GM23248 (cell line): Measurements from ENCODE around the gene PAIP2. TPM values are rescaled to one million over a fixed set of nuclear protein-coding genes. Genes with fewer than 3 reads are reported as not detected.

Experiments used
- DNase-seq: peaks from one replicate; pipeline ENCODE4 v3.0.0-alpha.2; 2015
- H2AFZ ChIP-seq: fragments of 200-600 bp; sonication (generic); 2 replicates; pipeline ENCODE4 v1.6.1; 2016; ENCODE audit warnings: antibody characterized with exemption
- H3F3A ChIP-seq: fragments of 200-600 bp; sonication (generic); 2 replicates; pipeline ENCODE4 v1.6.1; 2016; ENCODE audit warnings: mild to moderate bottlenecking, antibody characterized with exemption, mixed run types; ENCODE audit not compliant: insufficient read depth
- H3K27ac ChIP-seq: fragments of 200-600 bp; sonication (generic); 2 replicates; pipeline ENCODE4 v1.5.1; 2016; ENCODE audit warnings: mild to moderate bottlenecking
- H3K27me3 ChIP-seq: fragments of 200-600 bp; sonication (generic); replicated peaks from 2 replicates; pipeline ENCODE4 v1.6.1; 2016; ENCODE audit warnings: mild to moderate bottlenecking; ENCODE audit not compliant: insufficient read depth
- H3K36me3 ChIP-seq: fragments of 200-600 bp; sonication (generic); 2 replicates; pipeline ENCODE4 v1.6.1; 2016; ENCODE audit warnings: low read depth, mild to moderate bottlenecking
- H3K4me1 ChIP-seq: fragments of 200-600 bp; sonication (generic); 2 replicates; pipeline ENCODE4 v1.6.1; 2016; ENCODE audit warnings: mild to moderate bottlenecking; ENCODE audit not compliant: insufficient read depth
- H3K4me2 ChIP-seq: fragments of 200-600 bp; sonication (generic); one replicate; pipeline ENCODE4 v1.6.1; 2016; ENCODE audit warnings: mild to moderate bottlenecking; ENCODE audit not compliant: unreplicated experiment
- H3K4me3 ChIP-seq: fragments of 200-600 bp; sonication (generic); 2 replicates; pipeline ENCODE4 v1.5.1; 2016; ENCODE audit warnings: mild to moderate bottlenecking
- H3K79me2 ChIP-seq: fragments of 200-600 bp; sonication (generic); 2 replicates; pipeline ENCODE4 v1.6.1; 2016; ENCODE audit warnings: mild to moderate bottlenecking; ENCODE audit not compliant: insufficient read depth
- H3K9ac ChIP-seq: fragments of 200-600 bp; sonication (generic); 2 replicates; pipeline ENCODE4 v1.6.1; 2016; ENCODE audit warnings: mild to moderate bottlenecking
- H3K9me2 ChIP-seq: fragments of 200-600 bp; sonication (generic); 2 replicates; pipeline ENCODE4 v1.6.1; 2016; ENCODE audit warnings: mixed run types, mild to moderate bottlenecking, moderate library complexity; ENCODE audit not compliant: insufficient read depth
- H3K9me3 ChIP-seq: fragments of 200-600 bp; sonication (generic); one replicate; pipeline ENCODE4 v1.6.1; 2017; ENCODE audit warnings: low read depth
- H4K20me1 ChIP-seq: fragments of 200-600 bp; sonication (generic); 2 replicates; pipeline ENCODE4 v1.6.0; 2016; ENCODE audit not compliant: insufficient read depth
- EZH2 ChIP-seq: fragments of 200-600 bp; sonication (generic); IDR thresholded peaks from 2 replicates; pipeline ENCODE4 v1.6.1; 2018; ENCODE audit warnings: antibody characterized with exemption, mild to moderate bottlenecking; ENCODE audit not compliant: insufficient read depth, poor library complexity, severe bottlenecking
- EZH2phosphoT487 ChIP-seq: fragments of 200-600 bp; sonication (generic); IDR thresholded peaks from 2 replicates; pipeline ENCODE4 v1.6.1; 2018; ENCODE audit warnings: antibody characterized with exemption, moderate library complexity, mild to moderate bottlenecking, low read depth; ENCODE audit not compliant: insufficient read depth
- WGBS, 2 experiments: methylation state at CpG; one replicate each; pipeline ENCODE4 v1.1.6; 2015 to 2017; ENCODE audit warnings: low lambda C conversion rate in 2 of 2, low coverage in 1 of 2; ENCODE audit errors: missing lambda C conversion rate in 2 of 2; 5-methylcytosine and 5-hydroxymethylcytosine counted together
- in situ Hi-C: fragments of 300-500 bp; cut with MboI; formaldehyde crosslinking; loops from 2 replicates; pipeline ENCODE4 v1.15.0; 2020
- polyA plus RNA-seq: library from polyadenylated mRNA; unstranded; fragments of >200 nt; fragmentation: Nextera tagmentation; extraction: Ambion mirVana; gene quantifications from 2 replicates; pipeline ENCODE4 v1.2.1, GENCODE V29; 2016
- total RNA-seq: library from RNA; depleted of rRNA; stranded (reverse); fragments of >200 nt; shearing (Covaris generic); gene quantifications from 2 replicates; pipeline ENCODE4 v1.2.3, GENCODE V29; 2014

Gene PAIP2
- total and polyA plus RNA-seq, 2 experiments from 2014 or later, result 62.8 to 112 TPM

DNA sequence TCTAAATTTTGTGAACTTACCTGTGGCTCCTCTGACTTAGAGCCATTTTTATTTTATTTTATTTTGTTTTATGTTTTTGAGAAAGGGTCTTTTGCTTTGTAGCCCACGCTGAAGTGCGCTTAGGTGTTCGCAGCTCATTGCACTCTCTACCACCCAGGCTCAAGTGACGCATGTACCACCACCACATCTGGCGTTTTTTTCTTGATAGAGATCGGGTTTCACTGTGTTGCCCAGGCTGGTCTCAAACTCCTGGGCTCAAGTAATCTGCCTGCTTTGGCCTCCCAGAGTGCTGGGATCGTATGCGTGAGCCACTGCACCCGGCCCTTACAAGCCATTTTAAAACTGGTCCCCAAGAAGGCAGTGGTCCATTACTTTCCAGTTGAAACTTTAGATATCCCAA lies 29.6 kb upstream of the PAIP2 start:
- H3K36me3 ChIP-seq, result peaks cover 13% of the 10 kb centered on the region
- in situ Hi-C loops, result no loop called here
- WGBS, 2 experiments, result 87 to 90% methylated on average over 9 of the region's 9 CpGs

DNA sequence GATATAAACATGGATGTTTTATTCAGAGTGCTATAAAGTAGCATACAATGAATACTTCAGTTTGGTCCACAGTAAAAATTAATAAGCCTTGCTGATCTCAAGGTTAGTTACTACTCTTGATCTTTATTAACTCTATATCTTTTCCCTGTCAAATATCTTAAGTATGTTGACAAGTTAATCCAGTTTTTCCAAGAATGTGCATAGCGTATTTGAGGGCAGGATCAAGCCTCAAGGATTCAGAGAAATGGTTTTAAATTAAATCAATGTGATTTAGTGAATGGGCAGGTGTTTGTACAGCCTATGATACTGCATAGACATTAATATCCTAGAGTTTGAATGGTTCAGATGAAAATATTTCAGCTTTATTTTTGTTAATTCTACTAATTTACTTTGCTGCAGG lies 27.4 kb upstream of the PAIP2 start:
- Histone ChIP-seq H3K9me3 (no peaks in the 10 kb centered on the region), H2AFZ (no peak overlapping the region), H4K20me1 (peaks cover 36% of the 10 kb centered on the region), H3K79me2 (peaks cover 100% of the 10 kb centered on the region), H3K27me3 (no peaks in the 10 kb centered on the region), H3K27ac (no peak overlapping the region), H3F3A (peaks cover 19% of the 10 kb centered on the region; the same call in 1 of the 2 replicates), H3K4me3 (no peak overlapping the region), H3K4me2 (no peak overlapping the region), H3K4me1 (peaks cover 12% of the 10 kb centered on the region), H3K36me3 (peaks cover 34% of the 10 kb centered on the region), H3K9me2 (no peaks in the 10 kb centered on the region), H3K9ac (no peak overlapping the region)
- no peak for TF ChIP-seq EZH2
- TF ChIP-seq EZH2phosphoT487, result no peak
- in situ Hi-C loops, result no loop called here
- 47 to 63% methylated on average over 1 of the region's 1 CpG for WGBS, 2 experiments
- no peak for DNase-seq

More for the DNA sequence above, 29.6 kb upstream of the PAIP2 start:
- Histone ChIP-seq H3K27ac (no peak overlapping the region), H3K9me2 (no peaks in the 10 kb centered on the region), H3K9me3 (no peaks in the 10 kb centered on the region), H3K4me3 (no peak overlapping the region), H3K4me2 (no peak overlapping the region), H3K9ac (no peak overlapping the region), H2AFZ (no peak overlapping the region), H3F3A (peaks cover 20% of the 10 kb centered on the region; the same call in 1 of the 2 replicates), H4K20me1 (peaks cover 56% of the 10 kb centered on the region), H3K4me1 (peaks cover 23% of the 10 kb centered on the region), H3K79me2 (peaks cover 100% of the 10 kb centered on the region), H3K27me3 (no peaks in the 10 kb centered on the region)
- TF ChIP-seq EZH2 (no peak), EZH2phosphoT487 (no peak)
- DNase-seq, result no peak

DNA sequence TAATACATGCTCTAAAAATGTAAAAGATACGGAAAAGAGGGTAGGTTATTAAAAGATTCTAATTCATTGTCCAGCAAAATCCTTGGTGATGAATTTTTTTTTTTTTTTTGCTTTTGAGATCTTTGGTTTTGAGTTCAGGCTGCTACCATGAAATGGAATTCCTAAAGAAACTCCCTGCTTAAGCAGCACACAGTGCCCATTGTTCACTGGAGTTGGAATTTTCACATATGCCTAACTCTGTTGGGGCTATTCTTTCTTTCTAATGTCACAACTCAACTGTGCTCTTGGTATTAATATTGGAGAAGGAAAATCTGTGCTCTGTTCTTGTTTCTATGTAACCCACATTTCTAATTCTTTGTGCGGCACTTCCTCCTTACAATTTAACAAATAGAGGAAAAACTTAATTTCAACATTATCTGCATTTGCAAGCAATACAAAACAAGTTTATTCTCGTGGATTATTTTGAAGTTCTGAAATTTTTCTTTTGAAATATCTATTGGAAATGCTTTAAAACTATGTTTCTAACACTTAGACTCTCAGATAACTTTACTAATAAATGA lies 26.5 kb upstream of the PAIP2 start:
- H3K4me2 ChIP-seq, result no peak overlapping the region
- no peaks in the 10 kb centered on the region for H3K27me3 ChIP-seq
- no peak overlapping the region for H2AFZ ChIP-seq
- peaks cover 29% of the 10 kb centered on the region for H4K20me1 ChIP-seq
- no peaks in the 10 kb centered on the region for H3K9me3 ChIP-seq
- peaks cover 14% of the 10 kb centered on the region; the same call in 1 of the 2 replicates for H3F3A ChIP-seq
- WGBS, 2 experiments, result 82 to 83% methylated on average over 3 of the region's 3 CpGs
- peaks cover 100% of the 10 kb centered on the region for H3K79me2 ChIP-seq
- peaks cover 10% of the 10 kb centered on the region for H3K4me1 ChIP-seq
- H3K9me2 ChIP-seq, result no peaks in the 10 kb centered on the region
- in situ Hi-C loops, result no loop called here
- H3K4me3 ChIP-seq, result no peak overlapping the region
- TF ChIP-seq EZH2, result no peak
- TF ChIP-seq EZH2phosphoT487, result no peak
- no peak overlapping the region for H3K9ac ChIP-seq
- H3K27ac ChIP-seq, result no peak overlapping the region
- DNase-seq, result no peak
- peaks cover 40% of the 10 kb centered on the region for H3K36me3 ChIP-seq

- DNase-seq, result no peak
- 0 out of 2 replicates have a peak, but pooled peaks cover 3% of the 10 kb centered on the region for H3K4me1 ChIP-seq
- TF ChIP-seq EZH2, result no peak
- TF ChIP-seq EZH2phosphoT487, result no peak
- no peaks in the 10 kb centered on the region for H4K20me1 ChIP-seq
- no peak overlapping the region for H2AFZ ChIP-seq
- H3K9ac ChIP-seq, result no peak overlapping the region
- H3K4me3 ChIP-seq, result no peak overlapping the region
- peaks cover 46% of the 10 kb centered on the region for H3F3A ChIP-seq
- no peaks in the 10 kb centered on the region for H3K9me2 ChIP-seq
- in situ Hi-C loops, result no loop called here
- peaks cover 17% of the 10 kb centered on the region for H3K36me3 ChIP-seq
- H3K27me3 ChIP-seq, result no peaks in the 10 kb centered on the region
- H3K79me2 ChIP-seq, result peaks cover 4% of the 10 kb centered on the region; the same call in 1 of the 2 replicates
- 59% methylated on average over 6 of the region's 6 CpGs for WGBS, 2 experiments
- H3K9me3 ChIP-seq, result no peaks in the 10 kb centered on the region
- H3K27ac ChIP-seq, result no peak overlapping the region
- H3K4me2 ChIP-seq, result no peak overlapping the region
These were observed 5.8 kb upstream of the PAIP2 start for GRCh38 chr5:139335811-139336210.
